HUES48 (cell line): Measurements from ENCODE around the gene PARVB.
A peak's percentile ranks its signal among the peaks of the same experiment; 100 is the strongest.

Source experiments
- H3K27ac ChIP-seq: one replicate; pipeline ENCODE4 v1.7.0; 2013; ENCODE audit warnings: low read depth, low read length, inconsistent platforms
- H3K27me3 ChIP-seq: 2 replicates; pipeline ENCODE4 v1.6.1; 2013; ENCODE audit warnings: mild to moderate bottlenecking, low read length; ENCODE audit not compliant: control insufficient read depth, insufficient read depth
- H3K36me3 ChIP-seq: 2 replicates; pipeline ENCODE4 v1.6.1; 2013; ENCODE audit warnings: low read length; ENCODE audit not compliant: control insufficient read depth, insufficient read depth
- H3K4me1 ChIP-seq: 2 replicates; pipeline ENCODE4 v1.6.1; 2013; ENCODE audit warnings: mild to moderate bottlenecking, low read length; ENCODE audit not compliant: control insufficient read depth, insufficient read depth
- H3K4me3 ChIP-seq: 2 replicates; pipeline ENCODE4 v1.5.1; 2013; ENCODE audit warnings: mild to moderate bottlenecking, low read depth, low read length
- H3K9ac ChIP-seq: 2 replicates; pipeline ENCODE4 v1.6.1; 2013; ENCODE audit warnings: mild to moderate bottlenecking, low read depth, low read length, moderate library complexity
- H3K9me3 ChIP-seq: 2 replicates; pipeline ENCODE4 v1.6.1; 2013; ENCODE audit warnings: low read length; ENCODE audit not compliant: control insufficient read depth, insufficient read depth

Gene PARVB

DNA sequence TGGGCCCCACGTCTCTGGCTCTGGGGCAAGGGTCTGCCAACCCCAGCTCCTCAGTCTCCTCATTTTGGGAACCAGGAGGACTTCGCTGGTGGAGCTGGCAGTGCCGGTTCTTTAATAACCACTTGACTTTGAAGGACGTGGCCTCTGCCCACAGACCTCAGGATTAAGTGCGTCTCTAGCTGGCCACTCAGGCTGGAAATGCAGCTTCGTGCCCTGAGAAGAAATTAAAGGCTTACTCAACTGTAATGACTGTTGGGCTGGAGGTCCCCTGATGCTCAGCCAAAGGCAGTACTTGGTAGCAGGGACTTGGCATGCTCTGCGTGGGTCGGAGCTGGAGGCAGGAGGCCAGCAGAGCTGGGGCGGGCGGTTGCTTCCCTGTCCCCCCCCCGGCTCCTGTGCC is 139.9 kb downstream of the PARVB start:
- H3K9ac ChIP-seq: no peak overlapping the region
- H3K4me3 ChIP-seq: no peak overlapping the region
- no peaks in the 10 kb centered on the region for H3K27me3 ChIP-seq
- peaks cover under 1% of the 10 kb centered on the region; the same call in 1 of the 2 replicates for H3K4me1 ChIP-seq
- H3K36me3 ChIP-seq: no peaks in the 10 kb centered on the region
- H3K9me3 ChIP-seq: no peaks in the 10 kb centered on the region
- no peak overlapping the region for H3K27ac ChIP-seq

DNA sequence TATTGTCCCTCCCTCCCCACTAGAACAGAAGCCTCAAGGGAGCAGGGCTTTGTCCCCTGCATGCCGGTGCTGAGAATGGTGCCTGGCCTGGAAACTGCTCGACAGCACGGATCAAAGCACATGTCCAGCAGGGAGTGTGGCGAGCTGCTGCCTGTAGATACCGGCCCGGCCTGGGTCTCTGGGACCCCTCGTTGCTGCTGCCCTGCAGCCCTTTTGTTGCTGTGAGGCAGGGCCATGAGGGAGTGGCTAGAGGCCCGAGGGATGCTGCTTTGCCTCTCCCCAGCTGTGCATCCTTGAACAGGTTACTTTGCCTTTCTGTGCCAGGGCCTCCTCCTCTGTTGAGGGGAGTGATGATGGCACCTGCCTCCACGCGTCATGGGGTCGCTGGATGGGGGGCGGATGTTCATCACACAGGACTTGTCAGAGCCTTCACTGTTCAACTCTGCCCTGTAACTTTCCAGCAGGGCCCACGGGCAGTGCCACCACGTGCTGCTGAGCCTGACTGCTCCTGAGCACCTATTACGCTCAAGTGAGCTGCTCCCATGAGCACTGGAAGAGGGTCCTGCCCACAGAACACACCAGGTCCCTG is 141.3 kb downstream of the PARVB start:
- Histone ChIP-seq H3K4me3 (no peak overlapping the region), H3K36me3 (no peaks in the 10 kb centered on the region), H3K27ac (no peak overlapping the region), H3K9ac (no peak overlapping the region), H3K4me1 (0 out of 2 replicates have a peak, but pooled peaks cover 1% of the 10 kb centered on the region), H3K9me3 (no peaks in the 10 kb centered on the region), H3K27me3 (no peaks in the 10 kb centered on the region)

DNA sequence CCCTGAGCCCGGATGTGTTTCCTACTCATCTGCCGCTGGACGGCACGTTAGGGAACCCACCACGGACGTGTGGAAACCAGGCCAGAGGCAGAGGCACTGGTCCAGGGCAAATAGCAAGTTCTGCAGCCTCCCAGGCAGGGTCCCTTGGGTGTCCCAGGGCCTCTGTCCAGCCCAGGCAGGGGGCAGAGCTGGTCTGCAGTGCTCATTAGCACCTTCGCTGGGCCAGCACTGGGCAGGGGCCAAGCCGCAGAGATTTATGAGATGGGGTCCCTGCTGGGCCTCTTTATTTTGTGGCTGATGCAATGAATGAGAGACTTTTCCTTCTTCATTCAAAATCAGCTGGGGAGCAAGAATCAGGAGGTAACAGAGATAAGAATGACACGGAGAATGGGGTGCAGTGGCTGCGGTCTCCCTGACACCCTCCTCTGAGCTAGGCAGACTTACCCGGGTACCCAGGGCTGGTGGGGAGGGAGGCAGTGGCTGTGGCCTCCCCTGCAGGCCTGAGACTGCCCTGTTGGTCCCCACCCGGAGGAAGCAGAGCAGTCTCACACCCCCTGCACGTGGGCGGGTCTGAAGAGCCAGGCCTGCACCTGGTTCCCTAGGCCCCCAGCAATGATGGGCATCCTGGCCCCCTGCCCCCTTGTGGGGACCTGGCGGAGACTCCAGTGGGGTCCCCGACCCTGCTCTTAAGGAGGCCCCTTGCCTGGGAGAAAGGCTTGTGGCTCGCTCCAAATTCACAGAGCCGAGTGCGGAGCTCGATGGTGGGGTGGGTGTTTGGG is 142.6 kb downstream of the PARVB start:
- Histone ChIP-seq H3K4me1 (peaks cover 8% of the 10 kb centered on the region; the same call in 1 of the 2 replicates), H3K9ac (no peak overlapping the region), H3K9me3 (no peaks in the 10 kb centered on the region), H3K4me3 (no peak overlapping the region), H3K36me3 (no peaks in the 10 kb centered on the region), H3K27ac (no peak overlapping the region), H3K27me3 (no peaks in the 10 kb centered on the region)

DNA sequence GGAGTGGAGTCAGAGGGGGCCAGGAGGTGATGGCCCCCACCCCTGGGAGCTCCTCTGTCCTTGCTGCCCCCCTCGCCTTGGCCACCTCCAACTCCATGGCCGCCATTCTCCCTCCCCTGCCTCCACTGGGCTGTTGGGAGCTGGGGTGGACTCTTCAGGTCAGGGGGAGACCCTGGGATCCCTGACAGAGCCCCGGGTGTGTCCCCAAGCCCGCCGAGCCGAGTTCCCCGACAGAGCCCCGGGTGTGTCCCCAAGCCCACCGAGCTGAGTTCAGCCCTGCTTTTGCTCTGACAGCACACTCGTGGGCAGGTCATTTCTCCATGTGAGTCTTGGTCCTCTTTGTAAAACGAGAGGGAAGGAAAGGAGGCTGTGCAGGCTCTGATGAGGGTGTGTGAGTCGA is 143.4 kb downstream of the PARVB start:
- Histone ChIP-seq H3K4me1 (peaks cover 16% of the 10 kb centered on the region), H3K9ac (no peak overlapping the region), H3K4me3 (no peak overlapping the region), H3K27me3 (no peaks in the 10 kb centered on the region), H3K36me3 (no peaks in the 10 kb centered on the region), H3K9me3 (no peaks in the 10 kb centered on the region), H3K27ac (no peak overlapping the region)

GRCh38 chr22:44168206-44168605 is 144.1 kb downstream of the PARVB start:
- Histone ChIP-seq H3K4me3 (no peak overlapping the region), H3K4me1 (peaks cover 23% of the 10 kb centered on the region), H3K27ac (no peak overlapping the region), H3K36me3 (no peaks in the 10 kb centered on the region), H3K27me3 (no peaks in the 10 kb centered on the region), H3K9me3 (no peaks in the 10 kb centered on the region), H3K9ac (no peak overlapping the region)

GRCh38 chr22:44170470-44170869 is 146.4 kb downstream of the PARVB start:
- Histone ChIP-seq H3K27ac (no peak overlapping the region), H3K27me3 (no peaks in the 10 kb centered on the region), H3K36me3 (no peaks in the 10 kb centered on the region), H3K4me3 (no peak overlapping the region), H3K9me3 (no peaks in the 10 kb centered on the region), H3K4me1 (peaks cover 24% of the 10 kb centered on the region), H3K9ac (no peak overlapping the region)

DNA sequence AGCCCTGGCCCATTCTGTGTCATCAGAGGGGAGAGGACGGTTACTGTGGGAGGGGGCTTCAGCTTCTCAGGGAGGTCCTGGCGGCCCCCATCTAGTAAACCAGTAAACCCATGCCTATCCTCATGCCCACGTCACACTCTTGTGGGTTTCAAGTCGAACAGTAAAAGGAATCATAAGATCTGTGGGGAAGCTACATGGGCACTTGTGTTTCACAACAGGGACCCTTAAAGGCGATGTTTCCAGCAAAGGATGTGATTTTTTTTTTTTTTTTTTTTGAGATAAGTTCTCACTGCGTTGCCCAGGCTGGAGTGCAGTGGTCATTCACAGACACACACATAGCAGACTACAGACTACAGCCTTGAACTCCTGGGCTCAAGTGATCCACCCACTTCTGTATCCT is 147.5 kb downstream of the PARVB start:
- Histone ChIP-seq H3K27ac (no peak overlapping the region), H3K9ac (no peak overlapping the region), H3K9me3 (no peaks in the 10 kb centered on the region), H3K27me3 (no peaks in the 10 kb centered on the region), H3K36me3 (no peaks in the 10 kb centered on the region), H3K4me3 (no peak overlapping the region), H3K4me1 (peaks cover 24% of the 10 kb centered on the region)

DNA sequence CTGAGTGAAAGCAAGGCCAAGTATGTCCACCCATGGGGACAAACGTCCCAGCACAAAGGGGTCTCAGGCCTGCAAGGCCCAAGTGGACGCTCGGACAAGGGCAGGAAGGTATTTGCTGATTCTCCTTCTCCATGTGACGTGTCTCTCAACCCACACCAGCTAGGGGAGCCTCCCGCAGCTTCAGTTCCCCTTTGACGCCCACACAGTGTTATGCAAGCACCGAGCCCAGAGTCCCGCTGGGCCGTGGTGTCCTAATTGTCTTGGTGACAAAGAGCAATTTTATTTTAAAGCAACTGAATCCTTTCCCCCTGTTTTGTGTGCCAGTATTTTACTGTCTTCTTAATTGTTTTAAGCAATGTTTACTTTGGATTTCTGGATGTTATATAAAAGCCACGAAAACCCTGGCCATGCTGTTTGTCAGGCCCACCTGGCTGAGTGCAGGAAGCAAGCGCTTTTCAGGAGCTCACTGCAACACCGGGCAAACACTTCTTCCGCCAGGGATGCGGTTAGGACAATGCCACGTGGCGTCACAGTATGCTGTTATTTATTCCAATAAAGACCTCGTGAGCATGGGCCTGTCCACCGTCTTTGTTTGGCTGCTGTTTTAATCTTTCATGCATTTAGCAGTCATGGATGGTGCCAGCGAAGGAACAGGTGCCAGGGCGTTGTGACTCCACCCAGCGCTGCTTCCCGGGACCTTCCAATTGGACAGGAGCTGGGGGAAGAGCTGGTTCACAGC is 148.4 kb downstream of the PARVB start:
- no peaks in the 10 kb centered on the region for H3K9me3 ChIP-seq
- peak overlapping the region; percentile 78 for H3K27ac ChIP-seq
- no peaks in the 10 kb centered on the region; the same call in 1 of the 2 replicates for H3K27me3 ChIP-seq
- peaks cover 24% of the 10 kb centered on the region for H3K4me1 ChIP-seq
- no peak overlapping the region for H3K9ac ChIP-seq
- no peaks in the 10 kb centered on the region for H3K36me3 ChIP-seq
- no peak overlapping the region for H3K4me3 ChIP-seq

- Histone ChIP-seq H3K9me3 (no peaks in the 10 kb centered on the region), H3K4me1 (peaks cover 24% of the 10 kb centered on the region), H3K36me3 (no peaks in the 10 kb centered on the region), H3K27ac (peak overlapping the region; percentile 78), H3K9ac (no peak overlapping the region), H3K4me3 (no peak overlapping the region), H3K27me3 (no peaks in the 10 kb centered on the region; the same call in 1 of the 2 replicates)
Measured at GRCh38 chr22:44173154-44173553, 149.1 kb downstream of the PARVB start.

DNA sequence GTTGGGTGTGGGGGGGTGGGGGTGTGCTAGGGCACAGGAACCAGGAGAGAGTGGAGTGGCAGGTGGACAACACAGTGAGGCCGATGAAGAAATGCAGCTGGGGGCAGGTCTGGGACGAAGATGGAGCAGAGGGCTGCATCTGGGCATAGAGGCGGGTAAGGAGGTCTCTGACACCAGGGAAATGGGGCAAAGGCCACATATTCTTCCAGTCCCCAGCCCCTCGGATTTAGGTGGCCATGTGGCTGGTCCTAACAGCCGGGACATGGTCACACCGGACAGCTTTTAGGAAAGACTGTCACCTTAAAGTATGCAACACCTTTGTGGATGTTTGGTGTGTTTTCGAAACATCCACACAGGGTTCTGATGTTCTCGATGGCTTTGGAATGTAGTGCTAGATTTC is 151.6 kb downstream of the PARVB start:
- no peak overlapping the region for H3K27ac ChIP-seq
- H3K9ac ChIP-seq: no peak overlapping the region
- H3K4me3 ChIP-seq: no peak overlapping the region
- H3K4me1 ChIP-seq: peaks cover 26% of the 10 kb centered on the region
- no peaks in the 10 kb centered on the region; the same call in 1 of the 2 replicates for H3K27me3 ChIP-seq
- no peaks in the 10 kb centered on the region for H3K9me3 ChIP-seq
- no peaks in the 10 kb centered on the region for H3K36me3 ChIP-seq
